Right lobe of liver (tissue), 4 donors: ENCODE data around the gene HM13.
"Not testable (repeated sequence)": the region's sequence is repeated elsewhere in the genome, so short reads cannot be mapped to it uniquely, and the experiment has no call there.

ENCODE experiments used
- POLR2A ChIP-seq: fragments of 450-650 bp; IDR thresholded peaks from one replicate; pipeline ENCODE4 v1.6.1; 2017; ENCODE audit warnings: antibody characterized with exemption, mild to moderate bottlenecking
- TF ChIP-seq, protein P1 (sequence below), 4 donors: fragments of 200-600 bp in 3 of 4; fragments of 450-650 bp in 1 of 4; IDR thresholded peaks; one replicate each; pipeline versions ENCODE4 v1.5.1 to v1.8.0; 2016 to 2022; ENCODE audit warnings: antibody characterized with exemption in 4 of 4, mild to moderate bottlenecking in 2 of 4
- donor health status: DM: no; HTN: no; CAD: no.
- donor health status: DM: no; HTN: no; CAD: no.
- donor health status: DM: no; HTN: yes; CAD: no.

DNA sequence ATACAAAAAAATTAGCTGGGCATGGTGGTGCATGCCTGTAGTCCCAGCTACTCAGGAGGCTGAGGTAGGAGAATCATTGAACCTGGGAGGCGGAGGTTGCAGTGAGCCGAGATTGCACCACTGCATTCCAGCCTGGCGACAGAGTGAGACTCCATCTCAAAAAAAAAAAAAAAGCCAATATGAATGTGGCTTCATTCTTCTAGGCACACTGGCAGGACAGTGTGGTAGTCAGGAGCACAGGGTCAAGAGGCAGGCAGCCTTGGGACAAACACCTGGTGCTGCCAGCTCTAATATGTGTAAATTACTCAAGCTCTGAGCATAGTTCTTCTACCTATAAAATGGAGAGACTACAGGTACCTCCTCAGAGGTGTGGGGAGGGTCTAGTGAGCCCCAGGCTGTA, 25.4 kb downstream of the HM13 start:
- TF ChIP-seq, protein P1, sequence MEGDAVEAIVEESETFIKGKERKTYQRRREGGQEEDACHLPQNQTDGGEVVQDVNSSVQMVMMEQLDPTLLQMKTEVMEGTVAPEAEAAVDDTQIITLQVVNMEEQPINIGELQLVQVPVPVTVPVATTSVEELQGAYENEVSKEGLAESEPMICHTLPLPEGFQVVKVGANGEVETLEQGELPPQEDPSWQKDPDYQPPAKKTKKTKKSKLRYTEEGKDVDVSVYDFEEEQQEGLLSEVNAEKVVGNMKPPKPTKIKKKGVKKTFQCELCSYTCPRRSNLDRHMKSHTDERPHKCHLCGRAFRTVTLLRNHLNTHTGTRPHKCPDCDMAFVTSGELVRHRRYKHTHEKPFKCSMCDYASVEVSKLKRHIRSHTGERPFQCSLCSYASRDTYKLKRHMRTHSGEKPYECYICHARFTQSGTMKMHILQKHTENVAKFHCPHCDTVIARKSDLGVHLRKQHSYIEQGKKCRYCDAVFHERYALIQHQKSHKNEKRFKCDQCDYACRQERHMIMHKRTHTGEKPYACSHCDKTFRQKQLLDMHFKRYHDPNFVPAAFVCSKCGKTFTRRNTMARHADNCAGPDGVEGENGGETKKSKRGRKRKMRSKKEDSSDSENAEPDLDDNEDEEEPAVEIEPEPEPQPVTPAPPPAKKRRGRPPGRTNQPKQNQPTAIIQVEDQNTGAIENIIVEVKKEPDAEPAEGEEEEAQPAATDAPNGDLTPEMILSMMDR (IDR thresholded peaks at IDR 0.05) = not testable (repeated sequence)
- TF ChIP-seq POLR2A = not testable (repeated sequence)
